NCI-H2196 treated with DMSO at 0.1 percent for 48 hours (cell line): ENCODE measurements around the gene GP5.

ENCODE experiments used
- DNase-seq: peaks from one replicate; lab custom pipeline; 2025; ENCODE audit not compliant: unreplicated experiment; lab: John Stamatoyannopoulos, UW

Gene GP5, protein sequence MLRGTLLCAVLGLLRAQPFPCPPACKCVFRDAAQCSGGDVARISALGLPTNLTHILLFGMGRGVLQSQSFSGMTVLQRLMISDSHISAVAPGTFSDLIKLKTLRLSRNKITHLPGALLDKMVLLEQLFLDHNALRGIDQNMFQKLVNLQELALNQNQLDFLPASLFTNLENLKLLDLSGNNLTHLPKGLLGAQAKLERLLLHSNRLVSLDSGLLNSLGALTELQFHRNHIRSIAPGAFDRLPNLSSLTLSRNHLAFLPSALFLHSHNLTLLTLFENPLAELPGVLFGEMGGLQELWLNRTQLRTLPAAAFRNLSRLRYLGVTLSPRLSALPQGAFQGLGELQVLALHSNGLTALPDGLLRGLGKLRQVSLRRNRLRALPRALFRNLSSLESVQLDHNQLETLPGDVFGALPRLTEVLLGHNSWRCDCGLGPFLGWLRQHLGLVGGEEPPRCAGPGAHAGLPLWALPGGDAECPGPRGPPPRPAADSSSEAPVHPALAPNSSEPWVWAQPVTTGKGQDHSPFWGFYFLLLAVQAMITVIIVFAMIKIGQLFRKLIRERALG

DNA sequence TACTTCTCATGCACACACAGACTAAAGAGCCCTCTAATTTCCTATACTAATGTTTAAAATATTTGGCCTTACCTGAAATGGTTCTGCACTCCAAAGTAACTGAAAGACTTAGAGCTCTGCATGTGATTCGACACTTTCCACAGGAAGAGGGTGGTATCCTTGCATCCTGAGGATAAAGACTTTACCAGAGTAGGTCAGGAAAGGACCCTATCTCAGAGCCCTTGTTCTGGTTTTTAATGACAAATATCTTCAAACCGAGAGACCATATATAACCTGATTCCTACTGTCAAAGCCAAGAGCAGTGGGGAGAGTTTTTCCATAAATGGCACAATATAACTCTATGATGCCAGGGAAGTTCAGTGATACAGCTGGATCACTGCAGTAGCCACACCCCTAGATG is at the start of gene GP5:
TSS of gene GP5 (minus strand) at position 101 of the 400 bp plus-strand sequence. CDS start 984 bp downstream, outside the sequence.
- DNase-seq = no peak

DNA sequence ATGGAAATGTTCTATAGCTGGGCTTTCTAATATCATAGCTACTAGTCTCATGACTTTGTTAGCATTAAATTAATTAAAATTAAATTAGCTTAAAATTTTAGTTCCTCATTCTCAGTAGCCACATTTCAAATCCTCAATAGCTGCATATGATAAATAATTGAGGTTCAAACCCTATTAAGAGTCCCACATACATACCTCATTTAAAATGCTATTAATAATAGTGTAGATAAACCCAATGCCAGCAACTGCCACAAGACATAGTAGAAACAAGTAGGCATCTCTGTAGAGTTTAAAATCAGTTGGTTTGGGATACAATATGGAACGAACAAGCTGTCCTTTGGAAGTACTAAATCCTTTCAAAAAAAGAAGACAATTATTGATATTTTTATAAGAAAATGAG is 48.6 kb upstream of the GP5 start:
- no peak for DNase-seq

DNA sequence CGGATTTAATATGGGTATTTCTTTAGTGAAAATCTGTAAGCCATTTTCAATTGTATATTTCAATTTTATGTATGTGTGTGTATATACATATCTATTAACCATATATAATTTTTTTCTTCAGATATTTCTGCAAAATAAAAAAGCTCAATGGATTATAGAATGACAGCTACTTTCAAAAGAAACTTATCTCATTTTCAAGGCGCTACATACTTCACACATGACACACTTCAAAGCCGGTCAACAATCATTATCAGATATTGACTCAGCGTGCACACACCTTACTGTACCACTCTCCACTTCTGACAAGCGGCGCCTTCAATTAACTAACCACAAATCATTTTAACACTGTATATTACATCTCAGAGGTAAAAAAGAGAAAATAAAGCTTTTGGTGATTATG is 48.1 kb upstream of the GP5 start:
- no peak for DNase-seq

DNA sequence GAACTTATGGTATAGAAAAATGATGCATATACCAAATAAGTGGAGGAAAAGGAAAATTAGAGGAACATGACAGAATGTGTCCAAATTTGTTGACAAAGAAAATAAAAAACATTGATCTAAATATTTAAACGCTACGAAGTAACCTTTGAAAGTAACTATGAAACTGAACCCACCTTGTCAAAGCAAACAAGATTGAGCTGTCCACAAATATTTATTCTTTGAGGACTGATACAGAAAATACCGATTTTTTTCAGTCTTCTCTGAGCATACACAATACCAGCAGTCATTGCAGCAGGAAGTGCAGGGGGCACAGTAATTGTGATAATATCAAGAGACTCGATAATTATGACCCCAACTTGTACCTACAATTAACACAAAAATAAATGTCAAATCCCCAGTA is 47.7 kb upstream of the GP5 start:
- DNase-seq = no peak

DNA sequence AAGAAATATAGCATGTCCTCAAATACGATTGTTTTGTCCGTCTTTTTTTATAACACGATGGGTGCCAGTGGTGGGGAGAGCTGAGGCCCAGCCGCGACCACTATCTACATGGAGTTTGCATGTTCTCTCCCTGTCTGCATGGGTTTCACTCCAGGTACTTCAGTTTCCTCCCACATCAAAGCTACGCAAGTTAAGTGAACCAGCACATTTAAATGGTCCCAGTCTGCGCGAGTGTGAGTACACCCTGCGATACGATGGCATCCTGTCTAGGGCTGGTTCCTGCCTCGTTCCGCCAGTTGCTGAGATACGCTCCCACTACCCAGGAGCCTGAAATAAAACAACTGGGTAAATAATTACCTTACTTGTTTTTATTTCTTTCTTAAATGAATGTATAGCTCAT is 47.1 kb upstream of the GP5 start:
- DNase-seq = no peak

DNA sequence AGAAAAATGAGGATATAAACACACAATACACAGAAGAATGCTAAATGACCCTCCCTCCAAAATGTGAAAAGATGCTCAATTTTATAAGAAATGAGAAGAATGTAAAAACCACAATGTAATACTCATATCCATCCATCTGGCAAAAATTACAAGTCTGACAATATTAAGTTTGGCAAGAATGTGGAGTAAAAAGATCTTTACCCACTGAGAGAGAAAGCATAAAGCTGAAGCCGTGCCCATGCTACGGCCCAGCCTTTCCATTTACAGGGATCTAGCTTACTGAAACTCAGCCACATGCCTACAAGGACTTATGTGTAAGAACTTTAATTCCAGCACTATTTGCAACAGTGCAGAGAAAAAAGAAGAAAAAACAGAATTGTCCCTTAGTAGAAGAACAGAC is 44.8 kb upstream of the GP5 start:
- no peak for DNase-seq

DNA sequence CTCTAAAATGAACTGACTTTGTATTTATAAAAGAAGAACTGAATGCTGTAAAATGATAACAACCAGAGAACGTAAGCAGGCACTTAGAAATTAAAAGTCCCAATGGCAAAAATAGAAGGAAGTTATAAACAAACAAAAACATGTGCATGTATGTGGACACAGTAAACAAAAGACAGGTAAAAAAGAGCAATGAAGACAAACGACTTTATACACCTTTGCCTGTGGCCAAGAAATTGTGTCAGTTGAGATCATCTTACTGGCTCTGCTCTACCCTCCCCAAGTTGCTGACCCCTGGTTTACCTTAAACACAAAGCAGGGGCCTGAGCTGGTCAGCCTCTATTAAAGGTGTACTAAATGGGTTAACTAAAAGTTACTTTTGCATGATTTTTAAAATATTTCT is 41.7 kb upstream of the GP5 start:
- peak; percentile 35 for DNase-seq

DNA sequence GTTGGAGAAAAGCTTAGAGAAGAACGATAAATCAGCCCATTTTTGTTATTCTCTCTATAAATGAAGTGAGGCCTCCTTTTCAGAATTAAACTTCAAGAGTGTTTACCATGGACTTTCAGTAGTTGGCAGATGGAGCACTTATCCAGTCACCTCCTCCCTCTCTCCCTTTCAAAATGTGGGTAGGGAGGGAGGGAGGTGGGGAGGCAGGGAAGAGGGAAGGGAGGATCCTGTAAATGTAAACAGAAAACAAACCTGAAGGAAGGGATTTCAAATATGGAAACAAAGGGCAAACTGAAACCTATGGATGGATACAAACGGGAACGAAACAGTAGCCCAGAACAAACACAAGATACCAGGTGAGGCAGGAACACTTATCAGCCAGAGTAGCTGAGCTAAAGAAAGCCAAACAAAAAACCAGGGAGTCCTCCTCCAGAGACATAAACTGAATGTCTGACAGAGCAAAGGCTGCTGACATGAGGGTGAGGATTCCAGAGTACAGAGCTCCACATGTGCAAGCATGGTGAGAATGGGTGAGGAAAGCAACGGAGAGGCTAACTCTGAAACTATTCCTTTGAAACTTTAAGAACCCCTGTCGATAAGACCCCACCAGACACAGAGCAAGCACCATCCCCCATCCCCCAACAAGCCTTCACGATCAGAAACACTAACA is 41.0 kb upstream of the GP5 start:
- DNase-seq = peak; percentile 81

DNA sequence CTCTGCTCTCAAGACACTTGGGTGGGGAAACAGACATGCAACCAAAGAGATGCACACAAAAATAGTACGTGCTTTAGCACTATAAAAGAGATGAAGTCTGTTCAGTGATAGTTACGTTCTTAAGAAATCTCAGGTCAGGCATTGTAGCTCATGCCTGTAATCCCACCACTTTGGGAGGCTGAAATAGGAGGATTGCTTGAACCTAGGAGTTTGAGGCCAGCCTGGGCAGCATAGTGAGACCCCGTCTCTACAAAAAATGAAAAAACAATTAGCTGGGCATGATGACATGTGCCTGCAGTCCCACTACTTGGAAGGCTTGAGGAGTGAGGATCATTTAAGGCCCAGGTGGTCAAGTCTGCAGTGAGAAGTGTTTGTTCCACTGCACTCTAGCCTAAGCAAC is 35.4 kb upstream of the GP5 start:
- DNase-seq = no peak

DNA sequence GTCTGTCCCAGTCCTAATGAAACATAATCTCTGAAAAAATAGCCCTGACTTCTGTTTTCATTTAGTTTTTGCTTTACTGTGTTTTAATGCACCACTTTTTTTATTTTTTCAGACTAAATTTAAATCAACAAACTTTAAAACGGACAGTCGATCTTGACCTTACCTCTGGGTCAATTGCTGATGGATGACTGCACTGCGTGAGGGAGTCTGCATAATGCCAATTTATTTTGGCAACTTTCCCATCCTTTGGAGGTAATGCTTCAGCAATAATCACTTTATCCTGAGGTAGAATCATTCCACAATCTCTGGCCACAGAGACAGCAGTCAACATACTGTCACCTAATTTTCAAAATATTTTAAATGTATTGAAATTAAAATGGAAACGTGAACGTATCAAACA is 32.5 kb upstream of the GP5 start:
- peak; percentile 20 for DNase-seq

DNA sequence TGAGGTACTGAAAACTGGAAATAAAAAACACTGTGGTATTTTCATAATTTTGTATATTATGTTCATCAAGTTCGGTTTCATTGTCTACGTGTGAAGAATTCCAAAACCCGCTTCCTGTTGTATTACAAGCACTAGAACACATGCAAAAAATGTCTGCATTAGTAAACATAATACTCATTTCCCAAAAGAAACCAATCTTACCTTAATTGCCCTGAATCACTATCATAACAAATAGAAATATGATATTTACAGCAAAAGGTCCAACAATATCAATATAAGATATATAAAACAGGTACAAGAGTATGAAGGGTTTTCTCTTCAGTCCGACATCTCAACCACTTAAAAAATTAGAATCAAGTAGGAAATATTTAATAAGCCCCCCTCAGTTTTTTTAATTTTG is 26.3 kb upstream of the GP5 start:
- DNase-seq = no peak

DNA sequence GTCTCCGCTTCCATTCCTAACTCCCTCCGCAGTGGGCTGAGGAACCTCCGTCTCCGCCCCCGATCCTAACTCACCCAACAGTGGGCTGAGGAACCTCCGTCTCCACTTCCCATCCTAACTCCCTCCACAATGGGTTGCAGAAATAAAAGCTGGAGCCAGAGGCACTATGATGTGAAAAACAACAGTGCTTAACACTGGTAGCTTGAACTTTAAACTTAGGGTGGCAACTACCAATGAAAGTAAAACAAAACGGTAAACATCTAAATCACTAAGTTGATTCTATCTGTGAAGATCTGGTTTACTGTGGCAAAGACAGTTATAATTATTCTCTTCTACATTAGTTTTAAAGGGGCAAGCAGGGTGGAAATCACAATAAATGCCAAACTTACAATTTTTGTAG is 25.9 kb upstream of the GP5 start:
- DNase-seq = no peak

DNA sequence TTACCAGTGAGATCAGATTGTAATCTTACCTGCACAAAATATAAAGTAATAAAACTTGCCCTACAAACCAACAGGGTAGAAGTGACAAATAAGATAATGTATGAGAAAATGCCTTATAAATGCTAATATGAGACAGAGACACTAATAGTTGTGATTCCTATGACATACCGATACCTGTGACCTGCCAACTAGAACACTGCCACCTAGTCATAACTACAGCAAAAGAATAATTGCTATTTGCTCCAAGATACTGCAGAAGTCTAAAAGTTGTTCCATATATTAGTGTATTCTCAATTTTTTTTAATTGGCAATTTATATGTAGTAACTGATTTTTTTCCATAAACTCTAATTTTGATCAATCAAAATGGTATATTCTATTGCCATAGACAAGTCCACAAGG is 25.3 kb upstream of the GP5 start:
- DNase-seq = no peak

DNA sequence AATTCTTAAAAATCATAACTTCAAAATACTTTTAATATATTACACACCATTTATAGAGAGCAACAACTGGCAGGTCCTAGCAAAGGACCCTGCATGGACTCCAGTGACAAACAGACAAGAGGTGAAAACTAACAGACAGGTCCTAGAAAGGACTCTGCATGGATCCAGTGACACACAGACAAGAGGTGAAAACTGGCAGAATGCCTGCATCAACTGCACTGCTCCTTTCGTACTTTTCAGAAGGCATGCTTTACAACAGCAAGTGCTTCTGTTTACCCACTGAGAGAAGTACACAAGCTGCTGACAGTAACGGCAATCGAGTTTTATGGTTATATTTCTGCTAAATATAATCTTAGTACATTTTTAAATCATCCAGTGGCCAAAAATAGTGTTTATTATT is 24.3 kb upstream of the GP5 start:
- DNase-seq = peak; percentile 62

DNA sequence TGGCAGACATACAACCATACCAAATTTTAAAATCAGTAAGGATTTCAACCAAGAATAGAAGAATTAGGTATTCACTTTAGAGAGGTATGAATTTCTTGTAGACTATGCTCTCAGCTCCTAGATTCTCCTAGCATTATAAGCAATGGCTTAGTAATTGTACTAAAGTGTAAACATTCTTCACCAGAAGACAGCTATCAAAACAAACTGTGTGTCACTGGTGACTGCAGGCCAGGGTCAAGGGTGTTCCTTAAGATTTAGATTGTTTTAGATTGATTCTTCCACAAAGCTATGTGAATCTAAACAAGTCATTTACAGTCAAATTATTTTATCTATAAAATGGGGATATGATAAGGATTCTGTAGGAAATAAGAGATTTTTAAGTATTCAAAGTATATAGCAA is 23.1 kb upstream of the GP5 start:
- no peak for DNase-seq

DNA sequence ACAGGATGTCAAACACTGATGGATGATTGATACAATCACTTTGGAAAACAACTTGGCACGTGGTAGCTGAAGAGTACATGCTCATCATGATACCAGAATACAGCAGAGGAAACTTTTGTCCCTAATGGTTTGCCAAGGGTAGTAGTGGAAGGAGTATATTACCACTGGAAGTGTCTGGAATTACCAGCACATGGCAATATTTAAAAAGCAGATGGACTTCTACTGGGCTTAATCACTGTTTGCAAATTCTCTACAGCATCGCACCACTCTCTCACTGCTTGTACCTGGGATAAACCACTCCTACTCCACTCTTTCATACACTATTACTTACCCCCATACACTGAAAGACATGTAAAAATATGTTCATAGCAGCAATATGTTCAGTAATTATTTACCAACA is 19.6 kb upstream of the GP5 start:
- no peak for DNase-seq

DNA sequence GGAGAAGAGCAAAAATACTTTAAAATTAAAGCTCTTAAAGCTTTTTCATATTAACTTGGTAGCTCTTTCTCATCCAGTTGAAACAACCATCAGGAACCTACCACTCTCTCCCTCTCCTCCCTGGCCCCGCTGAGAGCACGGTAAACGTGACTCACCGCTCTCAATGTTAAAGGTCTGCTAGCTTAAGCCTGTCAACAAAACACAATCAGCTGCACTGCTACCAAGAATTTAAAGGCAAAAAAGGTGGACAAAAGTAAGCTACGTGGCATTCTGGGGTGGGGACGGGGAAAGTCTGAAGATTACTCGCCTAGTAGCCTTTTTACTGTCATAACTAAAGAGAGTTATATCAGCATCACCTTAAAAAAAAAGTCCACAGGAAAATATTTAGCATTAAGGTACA is 8.4 kb upstream of the GP5 start:
- DNase-seq = no peak

DNA sequence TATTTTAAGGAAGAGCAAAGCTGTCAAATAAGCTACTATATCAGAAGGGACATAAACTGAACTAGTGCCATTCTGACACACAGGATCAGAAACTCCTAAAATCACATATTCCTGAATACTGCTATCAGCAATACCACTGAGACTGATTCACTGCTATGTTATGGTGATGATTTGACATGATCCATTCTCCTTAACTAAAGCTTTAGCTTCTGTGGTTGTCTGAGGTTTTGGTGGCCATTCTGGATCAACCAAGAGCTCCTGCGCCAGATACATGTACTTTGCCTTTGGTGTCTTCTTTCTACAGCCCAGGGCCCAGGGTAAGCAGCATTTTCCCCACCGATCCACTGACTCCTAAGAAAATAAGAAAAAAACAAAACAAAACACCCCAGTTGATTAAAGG is 6.7 kb upstream of the GP5 start:
- no peak for DNase-seq

DNA sequence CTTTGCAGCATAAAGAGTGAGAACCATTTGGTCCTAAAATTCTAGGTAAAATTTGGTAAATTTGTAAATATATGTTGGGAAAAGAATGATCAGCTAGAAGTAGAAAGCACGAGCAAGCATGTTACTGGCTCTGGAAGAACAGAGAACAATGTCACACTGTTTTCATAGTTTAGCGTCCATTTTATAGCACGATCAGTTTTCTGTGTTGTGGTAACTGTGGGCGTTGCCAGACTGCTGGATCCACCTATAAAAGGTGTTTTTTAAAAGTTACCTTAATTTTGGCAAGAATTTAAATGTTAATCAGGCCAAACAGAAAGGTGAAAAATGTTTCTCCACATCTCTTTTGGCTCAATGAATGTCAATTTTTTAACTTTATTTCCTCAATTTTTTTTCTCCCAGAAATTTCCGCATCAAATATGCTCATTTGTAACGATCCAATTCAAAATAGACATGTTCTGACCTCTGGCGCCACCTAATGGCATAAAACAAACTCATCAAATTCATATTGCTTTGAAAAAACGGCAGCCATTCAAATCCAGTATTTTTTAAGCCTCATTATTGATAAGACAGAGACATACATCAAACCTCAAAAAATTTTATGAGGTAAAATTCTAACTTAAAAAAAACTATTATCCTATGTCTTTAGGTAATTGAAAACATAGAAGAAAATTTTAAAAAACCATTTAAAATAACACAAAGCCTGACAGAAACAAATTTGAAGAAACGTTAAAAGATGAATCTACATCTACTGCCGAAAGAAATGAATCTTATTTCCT is 5.5 kb upstream of the GP5 start:
- peak; percentile 69 for DNase-seq

DNA sequence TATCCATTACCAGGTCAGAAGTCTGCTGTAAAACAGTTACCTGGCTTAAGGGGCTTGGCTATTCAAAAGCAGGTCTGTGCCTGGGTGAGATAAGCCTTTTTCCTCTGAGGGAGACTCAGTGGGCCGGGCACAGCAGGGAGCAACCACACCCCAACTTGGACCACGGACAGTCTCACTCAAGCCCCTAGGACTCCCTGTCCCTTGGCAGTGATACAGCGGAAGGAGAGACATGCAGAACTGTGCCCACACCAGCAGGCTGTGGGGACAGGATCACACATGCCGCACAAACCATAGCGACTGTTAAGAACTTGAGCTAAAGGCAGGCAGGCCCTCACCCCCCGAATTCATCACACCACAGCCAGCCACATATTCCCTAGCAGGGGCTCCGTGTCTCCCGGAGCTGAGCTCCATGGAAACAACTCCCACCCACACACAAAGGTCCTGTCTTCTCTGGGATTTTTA is 2.8 kb upstream of the GP5 start:
- DNase-seq = no peak

DNA sequence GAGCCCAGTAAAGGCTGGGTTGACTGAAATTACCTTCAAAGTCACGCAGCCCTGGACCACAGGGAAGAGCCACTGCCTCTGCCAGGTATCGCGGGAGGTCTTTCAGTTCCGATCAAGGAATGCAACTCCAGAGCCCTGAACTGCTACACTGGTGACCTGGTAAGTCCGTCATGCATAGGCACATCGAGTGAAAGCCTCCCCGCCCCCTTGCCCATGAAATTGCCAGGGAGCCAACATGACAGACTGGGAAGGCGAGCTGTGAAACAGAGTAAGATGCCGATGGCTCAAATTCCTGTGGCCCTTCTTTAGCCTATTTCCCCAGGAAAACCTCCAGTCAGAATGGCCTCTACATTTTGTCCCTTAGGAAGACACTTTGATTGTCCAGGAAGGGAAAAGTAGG is 2.3 kb upstream of the GP5 start:
- no peak for DNase-seq
